HepG2 (cell line): ENCODE results near the gene PSMC3IP. TPM values are rescaled to one million over a fixed set of nuclear protein-coding genes. Genes with fewer than 3 reads are reported as not detected.

Experiments
- AKAP8 ChIP-seq: sonication (generic); formaldehyde crosslinking; IDR thresholded peaks from 2 replicates; pipeline ENCODE4 v1.5.1; 2020; ENCODE audit warnings: mild to moderate bottlenecking, missing genetic modification reagents
- GZF1 ChIP-seq: sonication (generic); formaldehyde crosslinking; IDR thresholded peaks from 2 replicates; pipeline ENCODE4 v1.5.1; 2020; ENCODE audit warnings: mild to moderate bottlenecking, missing genetic modification reagents
- KLF12 ChIP-seq: sonication (generic); formaldehyde crosslinking; IDR thresholded peaks from 2 replicates; pipeline ENCODE4 v1.4.0; 2020; ENCODE audit warnings: missing genetic modification reagents, borderline replicate concordance
- NFE2 ChIP-seq: sonication (generic); formaldehyde crosslinking; IDR thresholded peaks from 2 replicates; pipeline ENCODE4 v1.4.0; 2020; ENCODE audit warnings: missing genetic modification reagents
- NFIC ChIP-seq: IDR thresholded peaks from 2 replicates; pipeline ENCODE4 v1.6.1; 2012; ENCODE audit warnings: mild to moderate bottlenecking, low read length, inconsistent platforms
- REXO4 ChIP-seq: sonication (generic); formaldehyde crosslinking; IDR thresholded peaks from 2 replicates; pipeline ENCODE4 v1.8.0; 2022; ENCODE audit warnings: missing genetic modification reagents, mild to moderate bottlenecking, borderline replicate concordance
- ZBTB8A ChIP-seq: sonication (generic); formaldehyde crosslinking; IDR thresholded peaks from 2 replicates; pipeline ENCODE4 v1.4.0; 2020; ENCODE audit warnings: mild to moderate bottlenecking, low read depth, missing genetic modification reagents, borderline replicate concordance
- ZFP41 ChIP-seq: sonication (generic); formaldehyde crosslinking; IDR thresholded peaks from 2 replicates; pipeline ENCODE4 v1.4.0; 2020; ENCODE audit warnings: mild to moderate bottlenecking, missing genetic modification reagents, borderline replicate concordance
- ZFP91 ChIP-seq: sonication (generic); formaldehyde crosslinking; IDR thresholded peaks from 2 replicates; pipeline ENCODE4 v1.9.0; 2022; ENCODE audit warnings: missing genetic modification reagents, mild to moderate bottlenecking, borderline replicate concordance
- ZMYM3 ChIP-seq: sonication (generic); formaldehyde crosslinking; IDR thresholded peaks from 2 replicates; pipeline ENCODE4 v1.5.1; 2020; ENCODE audit warnings: mild to moderate bottlenecking, missing genetic modification reagents
- ZNF484 ChIP-seq: sonication (generic); formaldehyde crosslinking; IDR thresholded peaks from 2 replicates; pipeline ENCODE4 v1.5.1; 2020; ENCODE audit warnings: mild to moderate bottlenecking, low read depth, missing genetic modification reagents, borderline replicate concordance
- ZNF574 ChIP-seq: sonication (generic); formaldehyde crosslinking; IDR thresholded peaks from 2 replicates; pipeline ENCODE4 v1.4.0; 2020; ENCODE audit warnings: missing genetic modification reagents
- ZNF589 ChIP-seq: sonication (generic); formaldehyde crosslinking; conservative IDR thresholded peaks from 2 replicates; pipeline ENCODE4 v1.8.0; 2022; ENCODE audit warnings: mild to moderate bottlenecking, moderate library complexity, missing genetic modification reagents
- ZNF644 ChIP-seq: IDR thresholded peaks from 2 replicates; pipeline ENCODE4 v1.6.1; 2016; ENCODE audit warnings: low read depth
- polyA plus RNA-seq, 8 experiments: library from polyadenylated mRNA; depleted of rRNA in 3 of 8; stranded (reverse) in 7 of 8; unstranded in 1 of 8; fragments of >200 nt; fragmentation: Illumina TruSeq in 4 of 8; extraction: Trizol in 4 of 8; gene quantifications; 2 replicates each; pipeline versions ENCODE4 v1.2.1 to v1.2.3, GENCODE V29; 2011 to 2016; ENCODE audit warnings: low read depth in 4 of 8, missing spikeins in 1 of 8, mixed read lengths in 1 of 8; ENCODE audit not compliant: insufficient read depth in 1 of 8
- total RNA-seq, 5 experiments: library from RNA; depleted of rRNA; stranded (reverse); fragments of >200 nt; fragmentation: Illumina TruSeq; extraction: Trizol; gene quantifications; 2 replicates each; pipeline ENCODE4 v1.2.3, GENCODE V29; 2016; ENCODE audit warnings: low read depth in 1 of 5
- TF ChIP-seq, protein P1 (sequence below): sonication (generic); formaldehyde crosslinking; IDR thresholded peaks from 2 replicates; pipeline ENCODE4 v1.4.0; 2020; ENCODE audit warnings: missing genetic modification reagents
- TF ChIP-seq, protein P2 (sequence below): IDR thresholded peaks from 2 replicates; pipeline ENCODE4 v1.6.1; 2012; ENCODE audit warnings: inconsistent platforms
- TF ChIP-seq, protein P3 (sequence below): sonication (generic); formaldehyde crosslinking; IDR thresholded peaks from 2 replicates; pipeline ENCODE4 v1.8.0; 2022; ENCODE audit warnings: missing genetic modification reagents, low read depth, mild to moderate bottlenecking, borderline replicate concordance
- TF ChIP-seq, protein P4 (sequence below): fragments of 450-650 bp; IDR thresholded peaks from 2 replicates; pipeline ENCODE4 v1.6.1; 2016
- TF ChIP-seq, protein P5 (sequence below): sonication (generic); formaldehyde crosslinking; IDR thresholded peaks from 2 replicates; pipeline ENCODE4 v1.9.0; 2021; ENCODE audit warnings: missing genetic modification reagents, borderline replicate concordance

Gene PSMC3IP
- total and polyA plus RNA-seq, 2 of the 13 experiments (the other 11 are each of a cell fraction or from before 2014, with no cell fraction given) = 6.5 to 22.4 TPM

GRCh38 chr17:42561897-42562387, 15.6 kb downstream of the PSMC3IP start, which contains the start of gene COASY (continued):
- peak; percentile 92 for TF ChIP-seq KLF12 (CRISPR knock-in tag)
- TF ChIP-seq ZNF589 (CRISPR knock-in tag) = peak; percentile 92; the same call in 1 of the 2 replicates
- TF ChIP-seq, protein P1, sequence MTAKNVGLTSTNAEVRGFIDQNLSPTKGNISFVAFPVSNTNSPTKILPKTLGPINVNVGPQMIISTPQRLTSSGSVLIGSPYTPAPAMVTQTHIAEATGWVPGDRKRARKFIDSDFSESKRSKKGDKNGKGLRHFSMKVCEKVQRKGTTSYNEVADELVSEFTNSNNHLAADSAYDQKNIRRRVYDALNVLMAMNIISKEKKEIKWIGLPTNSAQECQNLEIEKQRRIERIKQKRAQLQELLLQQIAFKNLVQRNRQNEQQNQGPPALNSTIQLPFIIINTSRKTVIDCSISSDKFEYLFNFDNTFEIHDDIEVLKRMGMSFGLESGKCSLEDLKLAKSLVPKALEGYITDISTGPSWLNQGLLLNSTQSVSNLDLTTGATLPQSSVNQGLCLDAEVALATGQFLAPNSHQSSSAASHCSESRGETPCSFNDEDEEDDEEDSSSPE (CRISPR knock-in tag) = peak; percentile 69; the same call in 1 of the 2 replicates
- TF ChIP-seq AKAP8 (CRISPR knock-in tag) = peak; percentile 53; the same call in 1 of the 2 replicates
- peak; percentile 95 for TF ChIP-seq ZNF574
- TF ChIP-seq, protein P2, sequence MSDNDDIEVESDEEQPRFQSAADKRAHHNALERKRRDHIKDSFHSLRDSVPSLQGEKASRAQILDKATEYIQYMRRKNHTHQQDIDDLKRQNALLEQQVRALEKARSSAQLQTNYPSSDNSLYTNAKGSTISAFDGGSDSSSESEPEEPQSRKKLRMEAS = peak; percentile 60; the same call in 1 of the 2 replicates
- no peak; the same call in none of the 2 replicates for TF ChIP-seq NFIC
- TF ChIP-seq, protein P3, sequence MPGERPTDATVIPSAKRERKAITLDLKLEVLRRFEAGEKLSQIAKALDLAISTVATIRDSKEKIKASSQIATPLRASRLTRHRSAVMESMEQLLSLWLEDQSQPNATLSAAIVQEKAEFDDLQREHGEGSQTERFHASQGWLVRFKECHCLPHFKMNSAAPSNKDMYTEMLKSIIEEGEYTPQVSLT (CRISPR knock-in tag) = peak; percentile 83; the same call in 1 of the 2 replicates
- TF ChIP-seq ZMYM3 (CRISPR knock-in tag) = peak; percentile 94; the same call in 1 of the 2 replicates
- no peak for TF ChIP-seq ZNF644 (CRISPR knock-in tag)
- TF ChIP-seq GZF1 = no peak
- no peak for TF ChIP-seq NFE2 (CRISPR knock-in tag)
- TF ChIP-seq REXO4 (CRISPR knock-in tag) = no peak
- no peak for TF ChIP-seq ZNF484 (CRISPR knock-in tag)
- peak; percentile 65 for TF ChIP-seq ZFP91 (CRISPR knock-in tag)
- no peak for TF ChIP-seq ZBTB8A (CRISPR knock-in tag)
- TF ChIP-seq, protein P4, sequence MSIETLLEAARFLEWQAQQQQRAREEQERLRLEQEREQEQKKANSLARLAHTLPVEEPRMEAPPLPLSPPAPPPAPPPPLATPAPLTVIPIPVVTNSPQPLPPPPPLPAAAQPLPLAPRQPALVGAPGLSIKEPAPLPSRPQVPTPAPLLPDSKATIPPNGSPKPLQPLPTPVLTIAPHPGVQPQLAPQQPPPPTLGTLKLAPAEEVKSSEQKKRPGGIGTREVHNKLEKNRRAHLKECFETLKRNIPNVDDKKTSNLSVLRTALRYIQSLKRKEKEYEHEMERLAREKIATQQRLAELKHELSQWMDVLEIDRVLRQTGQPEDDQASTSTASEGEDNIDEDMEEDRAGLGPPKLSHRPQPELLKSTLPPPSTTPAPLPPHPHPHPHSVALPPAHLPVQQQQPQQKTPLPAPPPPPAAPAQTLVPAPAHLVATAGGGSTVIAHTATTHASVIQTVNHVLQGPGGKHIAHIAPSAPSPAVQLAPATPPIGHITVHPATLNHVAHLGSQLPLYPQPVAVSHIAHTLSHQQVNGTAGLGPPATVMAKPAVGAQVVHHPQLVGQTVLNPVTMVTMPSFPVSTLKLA = no peak
- no peak for TF ChIP-seq ZFP41
- TF ChIP-seq, protein P5, sequence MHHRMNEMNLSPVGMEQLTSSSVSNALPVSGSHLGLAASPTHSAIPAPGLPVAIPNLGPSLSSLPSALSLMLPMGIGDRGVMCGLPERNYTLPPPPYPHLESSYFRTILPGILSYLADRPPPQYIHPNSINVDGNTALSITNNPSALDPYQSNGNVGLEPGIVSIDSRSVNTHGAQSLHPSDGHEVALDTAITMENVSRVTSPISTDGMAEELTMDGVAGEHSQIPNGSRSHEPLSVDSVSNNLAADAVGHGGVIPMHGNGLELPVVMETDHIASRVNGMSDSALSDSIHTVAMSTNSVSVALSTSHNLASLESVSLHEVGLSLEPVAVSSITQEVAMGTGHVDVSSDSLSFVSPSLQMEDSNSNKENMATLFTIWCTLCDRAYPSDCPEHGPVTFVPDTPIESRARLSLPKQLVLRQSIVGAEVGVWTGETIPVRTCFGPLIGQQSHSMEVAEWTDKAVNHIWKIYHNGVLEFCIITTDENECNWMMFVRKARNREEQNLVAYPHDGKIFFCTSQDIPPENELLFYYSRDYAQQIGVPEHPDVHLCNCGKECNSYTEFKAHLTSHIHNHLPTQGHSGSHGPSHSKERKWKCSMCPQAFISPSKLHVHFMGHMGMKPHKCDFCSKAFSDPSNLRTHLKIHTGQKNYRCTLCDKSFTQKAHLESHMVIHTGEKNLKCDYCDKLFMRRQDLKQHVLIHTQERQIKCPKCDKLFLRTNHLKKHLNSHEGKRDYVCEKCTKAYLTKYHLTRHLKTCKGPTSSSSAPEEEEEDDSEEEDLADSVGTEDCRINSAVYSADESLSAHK (CRISPR knock-in tag) = peak; percentile 90; the same call in 1 of the 2 replicates
